SHP77 treated with DMSO at 0.1 percent for 48 hours (cell line): ENCODE results near the gene SIPA1L3.

ENCODE experiments used
- DNase-seq: peaks from one replicate; lab custom pipeline; 2025; lab: John Stamatoyannopoulos, UW

SIPA1L3 gene

DNA sequence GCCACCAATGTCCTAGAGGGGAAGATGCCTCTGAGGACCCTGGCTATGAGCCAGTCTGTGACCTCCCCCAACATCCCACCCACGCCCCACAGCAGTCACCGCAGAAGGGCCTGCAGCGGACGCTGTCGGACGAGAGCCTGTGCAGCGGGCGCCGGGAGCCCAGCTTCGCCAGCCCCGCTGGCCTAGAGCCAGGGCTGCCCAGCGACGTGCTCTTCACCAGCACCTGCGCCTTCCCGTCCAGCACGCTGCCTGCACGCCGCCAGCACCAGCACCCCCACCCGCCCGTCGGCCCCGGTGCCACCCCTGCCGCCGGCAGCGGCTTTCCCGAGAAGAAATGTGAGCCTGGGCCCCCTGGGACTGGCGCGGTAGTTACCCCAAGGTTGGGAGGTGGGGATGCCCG, 286.4 kb downstream of the SIPA1L3 start:
- peak; percentile 90 for DNase-seq

DNA sequence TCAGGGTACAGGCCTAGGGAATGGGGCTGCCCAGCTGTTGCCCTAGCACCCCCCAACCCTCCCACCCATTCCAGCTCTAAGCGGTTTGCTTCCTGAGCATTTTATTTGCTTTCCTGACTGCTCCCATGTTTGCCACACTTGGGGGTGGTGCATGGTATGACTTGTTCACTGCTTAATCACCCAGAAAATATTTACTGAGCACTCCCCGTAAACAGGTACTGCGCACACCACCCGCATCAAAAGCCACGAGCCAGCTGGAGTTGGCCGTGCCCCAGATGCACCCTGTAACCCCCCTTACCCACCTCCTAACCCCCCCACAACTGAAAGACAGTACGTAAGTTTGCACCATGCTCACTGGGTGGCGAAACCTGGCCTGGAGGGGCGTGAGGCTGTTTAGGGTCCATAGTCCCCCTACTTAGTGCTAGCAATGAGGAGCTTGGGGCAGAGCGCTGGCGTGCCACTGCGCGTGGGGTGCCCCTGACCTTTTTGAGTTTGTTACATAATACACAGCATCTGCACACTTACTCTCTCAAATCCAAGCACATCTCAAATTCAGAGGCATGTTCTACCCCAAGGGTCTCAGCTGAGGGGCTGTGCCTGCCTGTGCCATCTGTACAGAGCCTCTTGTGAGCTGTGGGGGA, 287.2 kb downstream of the SIPA1L3 start:
- DNase-seq: no peak

DNA sequence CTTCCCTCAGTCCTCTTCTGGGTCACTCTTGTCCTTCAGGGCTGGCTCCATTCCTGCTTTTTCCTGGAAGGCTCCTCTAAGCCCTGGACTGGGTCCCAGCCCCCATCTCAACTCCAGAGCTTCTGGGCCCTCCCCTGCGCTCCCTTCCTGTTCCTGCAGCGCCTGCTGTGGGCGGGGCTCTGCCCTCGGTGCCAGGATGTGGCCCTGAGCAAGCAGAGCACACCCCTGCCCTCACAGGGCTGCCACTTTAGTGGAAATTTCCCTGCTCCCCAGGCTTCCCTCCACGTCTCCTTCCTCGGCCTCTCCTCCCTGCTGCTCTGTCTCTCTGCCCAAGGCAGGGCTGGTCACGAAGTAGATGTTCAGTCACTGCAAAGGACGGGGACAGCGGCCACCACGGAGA, 288.2 kb downstream of the SIPA1L3 start:
- no peak for DNase-seq

DNA sequence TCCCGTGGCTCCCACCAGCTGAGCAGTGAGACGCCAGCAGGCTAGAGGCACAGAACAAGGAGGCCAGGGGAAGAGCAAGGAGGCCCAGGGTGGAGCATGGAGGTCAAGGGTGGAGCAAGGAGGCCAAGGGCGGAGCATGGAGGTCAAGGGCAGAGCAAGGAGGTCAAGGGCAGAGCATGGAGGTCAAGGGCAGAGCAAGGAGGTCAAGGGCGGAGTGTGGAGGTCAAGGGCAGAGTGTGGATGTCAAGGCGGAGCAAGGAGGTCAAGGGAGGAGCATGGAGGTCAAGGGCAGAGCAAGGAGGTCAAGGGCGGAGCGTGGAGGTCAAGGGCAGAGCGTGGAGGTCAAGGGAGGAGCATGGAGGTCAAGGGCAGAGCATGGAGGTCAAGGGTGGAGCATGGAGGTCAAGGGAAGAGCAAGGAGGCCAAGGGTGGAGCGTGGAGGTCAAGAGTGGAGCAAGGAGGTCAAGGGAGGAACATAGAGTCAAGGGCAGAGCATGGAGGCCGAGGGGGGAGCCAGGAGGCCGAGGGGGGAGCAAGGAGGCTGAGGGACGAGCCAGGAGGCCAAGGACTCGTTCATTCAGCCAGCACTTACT, 289.3 kb downstream of the SIPA1L3 start:
- DNase-seq: no peak

DNA sequence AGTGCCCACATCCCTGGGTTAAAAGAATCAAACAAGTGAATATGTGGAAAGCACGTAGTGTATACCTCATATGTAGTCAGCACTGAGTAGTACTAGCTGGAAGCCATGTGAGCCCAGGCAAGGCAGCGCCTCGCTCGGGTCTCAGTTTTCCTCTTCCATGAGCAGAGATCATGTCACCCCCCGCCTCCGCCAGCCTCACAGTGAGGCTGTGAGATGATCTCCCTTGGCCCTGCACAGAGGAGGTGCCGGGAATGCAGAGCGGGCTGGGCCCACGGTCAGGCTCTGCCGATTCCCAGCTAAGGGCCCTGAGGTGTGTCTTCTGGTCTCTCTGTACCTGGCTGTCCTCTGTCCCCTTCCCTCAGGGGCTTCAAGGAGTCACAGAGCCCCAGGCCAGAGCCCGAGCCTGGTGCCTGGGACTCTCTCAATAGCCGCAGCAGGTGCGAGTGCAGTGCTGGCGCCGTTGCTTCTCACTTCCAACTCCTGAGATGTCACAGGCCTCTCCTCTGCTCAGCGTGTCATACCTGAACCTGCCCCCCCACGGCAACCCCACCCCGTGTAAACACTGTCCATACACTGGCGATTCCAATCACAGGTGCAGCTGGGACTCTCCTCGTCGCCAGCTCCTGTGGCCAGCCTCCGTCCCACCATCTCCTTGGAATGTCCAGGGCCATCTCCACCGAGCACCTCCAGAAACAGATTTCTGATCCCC, 290.1 kb downstream of the SIPA1L3 start:
- no peak for DNase-seq

DNA sequence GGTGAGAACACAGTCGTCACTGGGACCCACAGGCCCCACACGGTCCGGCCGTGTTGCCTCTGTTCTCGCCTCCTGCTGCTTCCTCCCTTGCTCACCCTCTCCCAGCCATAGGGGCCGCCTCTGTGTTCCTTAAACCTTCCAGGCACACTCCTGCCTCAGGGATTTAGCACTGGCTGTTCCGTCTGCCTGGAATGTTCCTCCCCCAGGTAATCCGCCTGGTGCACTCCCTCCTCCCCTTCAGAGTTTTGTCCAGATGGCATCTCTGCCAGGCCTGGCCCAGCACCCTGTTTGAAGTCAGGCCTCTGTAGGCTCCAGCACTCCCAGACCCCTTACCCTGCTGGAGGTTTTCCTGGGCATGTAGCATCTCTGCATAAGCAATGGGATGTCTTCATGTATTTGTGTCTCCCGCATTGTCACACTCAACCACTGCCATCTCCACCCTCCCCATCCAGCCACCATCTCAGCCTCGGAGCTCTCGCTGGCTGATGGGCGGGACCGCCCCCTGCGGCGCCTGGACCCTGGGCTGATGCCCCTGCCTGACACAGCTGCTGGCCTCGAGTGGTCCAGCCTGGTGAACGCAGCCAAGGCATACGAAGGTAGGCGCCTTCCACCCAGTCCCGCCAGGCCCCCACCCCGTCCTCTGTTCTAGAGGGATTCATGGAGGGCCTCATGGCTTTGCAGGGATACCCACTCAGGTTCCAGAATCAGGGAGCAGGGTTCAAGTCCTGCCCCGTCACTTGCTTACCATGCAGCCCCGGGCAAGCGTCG, 291.1 kb downstream of the SIPA1L3 start:
- DNase-seq: no peak

DNA sequence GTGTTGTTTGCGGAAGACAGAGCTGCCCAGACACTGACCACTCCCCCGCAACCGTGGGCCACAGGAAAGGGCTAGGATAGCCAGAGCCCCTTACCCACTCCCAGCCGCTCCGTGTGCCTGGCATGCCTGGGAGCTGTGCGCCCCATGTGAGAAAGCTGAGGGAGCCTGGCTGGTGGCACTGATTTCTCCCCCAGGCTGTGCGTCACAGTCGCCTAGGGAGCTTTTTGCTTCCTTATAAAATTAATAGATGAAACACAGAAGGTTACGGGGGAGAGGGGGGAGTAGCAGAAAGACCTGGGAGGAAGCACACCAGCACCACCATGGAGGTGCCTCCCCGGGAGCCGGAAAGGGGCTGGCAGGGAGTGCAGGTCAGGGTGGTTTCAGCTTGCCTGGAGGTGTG, 292.3 kb downstream of the SIPA1L3 start:
- DNase-seq: no peak

DNA sequence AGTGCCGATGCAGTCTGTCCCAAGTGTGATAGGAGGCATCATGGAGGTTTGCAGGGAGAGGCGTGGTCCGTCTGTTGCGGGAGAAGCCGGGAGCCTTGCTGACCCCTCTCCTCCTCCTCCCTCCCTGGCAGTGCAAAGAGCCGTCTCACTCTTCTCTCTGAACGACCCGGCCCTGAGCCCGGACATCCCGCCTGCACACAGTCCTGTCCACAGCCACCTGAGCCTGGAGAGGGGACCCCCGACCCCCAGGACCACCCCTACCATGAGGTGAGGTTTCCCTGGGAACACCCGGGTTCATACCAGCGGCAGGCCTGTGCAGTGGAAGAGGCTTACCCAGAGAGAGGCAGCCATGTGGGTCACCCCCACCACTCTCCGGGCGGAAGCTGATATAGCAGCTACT, 294.7 kb downstream of the SIPA1L3 start:
- DNase-seq: no peak

DNA sequence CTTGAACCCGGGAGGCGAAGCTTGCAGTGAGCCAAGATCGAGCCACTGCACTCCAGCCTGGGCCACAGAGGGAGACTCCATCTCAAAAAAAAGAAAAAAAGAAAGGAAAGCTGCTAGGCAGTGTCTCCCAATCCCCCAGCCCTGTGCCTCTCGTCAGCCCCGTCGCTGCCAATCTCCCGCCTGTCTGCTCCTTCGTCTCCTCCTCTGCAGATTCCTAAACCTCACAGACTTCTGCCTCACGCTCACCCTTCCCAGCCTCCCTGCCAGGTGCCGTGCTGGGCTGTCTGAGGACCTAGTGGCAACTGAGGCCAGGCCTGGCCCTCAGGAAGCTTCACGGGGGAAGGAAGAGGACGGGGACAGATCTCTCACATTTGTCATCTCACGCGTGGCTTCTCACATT, 295.5 kb downstream of the SIPA1L3 start:
- DNase-seq: no peak

DNA sequence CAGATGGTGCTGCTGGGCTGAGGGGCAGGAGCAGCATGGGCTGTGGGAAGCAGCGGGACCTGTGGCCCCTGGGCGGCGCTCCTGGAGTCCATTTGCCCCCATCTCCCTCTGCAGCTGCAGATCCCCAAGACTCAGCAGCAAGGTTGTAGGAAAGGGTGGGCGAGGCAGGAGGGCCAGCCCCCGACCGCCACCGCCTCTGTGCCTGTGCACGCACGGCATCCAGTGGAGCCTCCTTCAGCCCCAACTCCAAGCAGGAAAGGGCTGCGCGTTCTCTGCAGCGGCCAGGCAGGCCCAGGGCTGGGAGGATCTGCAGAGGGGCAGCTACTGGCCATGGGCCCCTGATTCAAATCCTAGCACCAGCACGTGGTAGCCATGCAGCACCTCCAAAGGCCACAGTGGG, 296.2 kb downstream of the SIPA1L3 start:
- no peak for DNase-seq

DNA sequence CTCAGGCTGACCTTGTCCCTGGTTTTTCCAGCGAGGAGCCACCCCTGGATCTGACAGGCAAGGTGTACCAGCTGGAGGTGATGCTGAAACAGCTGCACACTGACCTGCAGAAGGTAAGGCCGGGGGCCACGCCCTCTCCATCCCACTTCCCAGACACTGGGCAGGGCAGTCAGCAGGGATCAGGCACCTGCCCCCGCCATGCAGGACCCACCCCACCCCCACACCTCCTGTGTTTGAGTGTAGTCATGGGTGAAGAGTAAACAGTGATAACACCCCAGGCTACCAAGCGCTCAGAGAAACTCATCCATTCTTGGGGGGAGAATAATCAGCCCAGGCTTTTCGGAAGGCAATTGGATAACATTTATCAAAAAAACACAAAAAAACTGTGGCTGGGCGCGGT, 297.1 kb downstream of the SIPA1L3 start:
- no peak for DNase-seq

DNA sequence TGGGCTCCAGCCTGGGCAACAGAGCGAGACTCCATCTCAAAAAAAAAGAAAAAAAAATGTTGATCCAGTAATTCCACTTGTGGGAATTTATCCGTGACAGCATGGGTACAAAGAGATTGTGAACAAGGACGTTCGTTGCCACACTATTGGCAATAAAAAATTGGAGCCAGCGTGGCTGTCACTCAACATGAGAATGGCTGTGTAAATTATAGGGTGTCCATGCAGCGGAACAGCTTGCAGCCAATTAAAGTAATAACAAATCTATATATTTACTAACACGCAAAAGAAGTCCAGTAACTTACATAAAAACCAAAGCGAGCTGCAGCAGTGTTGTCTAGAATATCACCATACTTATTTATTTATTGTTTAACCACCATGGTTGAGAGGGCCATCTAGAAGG, 297.7 kb downstream of the SIPA1L3 start:
- DNase-seq: no peak

DNA sequence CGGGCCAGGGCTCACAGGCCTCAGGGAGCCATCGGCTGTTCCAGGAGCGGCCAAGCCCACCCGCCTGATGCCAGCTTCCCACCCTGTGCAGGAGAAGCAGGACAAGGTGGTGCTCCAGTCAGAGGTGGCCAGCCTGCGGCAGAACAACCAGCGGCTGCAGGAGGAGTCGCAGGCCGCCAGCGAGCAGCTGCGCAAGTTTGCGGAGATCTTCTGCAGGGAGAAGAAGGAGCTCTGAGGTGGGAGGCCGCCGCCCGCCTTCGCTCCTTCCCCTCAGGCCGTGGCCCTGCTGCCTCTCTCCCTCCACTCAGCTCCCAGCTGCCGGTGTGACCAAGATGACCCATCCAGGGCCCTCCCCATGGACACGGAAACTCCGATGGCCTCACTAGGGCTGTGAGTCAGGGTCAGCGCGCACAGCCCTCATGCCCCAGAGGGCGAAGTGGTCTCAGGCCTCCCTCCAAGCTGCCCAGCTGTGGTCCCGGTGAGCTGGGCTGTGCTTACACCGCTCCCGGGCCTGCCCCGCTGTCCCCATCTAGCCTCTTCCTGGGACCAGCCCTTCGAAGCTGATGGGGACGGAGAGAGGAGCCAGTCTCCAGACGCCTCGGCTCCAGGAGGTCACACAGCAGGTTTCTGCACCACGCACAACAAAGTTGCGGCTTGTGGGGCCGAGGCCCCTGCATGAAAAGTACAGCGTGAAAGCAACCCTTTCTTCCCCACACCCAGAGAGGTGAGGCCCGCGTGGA, 299.2 kb downstream of the SIPA1L3 start:
- no peak for DNase-seq

DNA sequence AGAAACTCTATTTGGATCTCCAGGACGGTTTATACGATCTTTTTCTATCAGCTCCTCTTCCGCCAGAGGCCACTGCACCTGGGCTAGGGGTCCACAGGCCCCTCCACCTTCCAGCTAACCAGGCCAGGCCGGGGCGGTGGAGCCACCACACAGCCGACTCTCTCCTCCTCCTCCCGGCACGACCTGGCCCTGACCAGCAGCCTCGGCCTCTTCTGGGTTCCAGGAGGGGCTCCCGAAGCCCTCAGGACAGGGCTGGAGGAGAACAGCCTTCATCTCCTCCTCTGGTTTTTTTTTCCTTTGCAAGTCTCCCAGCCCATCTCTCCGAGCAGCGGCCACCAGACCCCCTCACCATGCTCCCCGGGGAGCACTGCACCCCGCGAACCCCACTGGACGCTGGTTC, 299.9 kb downstream of the SIPA1L3 start:
- no peak for DNase-seq

DNA sequence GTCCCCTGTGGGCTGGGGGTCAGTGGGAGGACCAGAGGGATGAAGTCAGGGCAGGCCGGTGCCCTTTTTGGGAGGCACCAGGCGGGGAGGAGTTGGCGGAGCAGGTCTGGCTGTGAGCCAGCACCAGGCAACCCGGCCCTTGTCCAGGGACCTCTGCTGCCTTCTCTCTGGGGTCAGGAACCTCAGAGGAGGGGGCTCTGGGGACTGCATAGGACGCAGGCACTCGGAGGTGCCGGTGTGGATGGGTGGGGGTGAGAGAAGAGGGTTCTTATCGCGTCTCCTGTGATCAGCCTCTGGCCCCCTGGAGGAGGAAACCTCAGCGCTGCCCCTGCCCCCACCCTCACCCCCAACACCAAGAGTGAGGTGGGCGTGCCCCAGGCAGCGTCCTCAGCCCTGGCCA, 300.5 kb downstream of the SIPA1L3 start:
- no peak for DNase-seq

DNA sequence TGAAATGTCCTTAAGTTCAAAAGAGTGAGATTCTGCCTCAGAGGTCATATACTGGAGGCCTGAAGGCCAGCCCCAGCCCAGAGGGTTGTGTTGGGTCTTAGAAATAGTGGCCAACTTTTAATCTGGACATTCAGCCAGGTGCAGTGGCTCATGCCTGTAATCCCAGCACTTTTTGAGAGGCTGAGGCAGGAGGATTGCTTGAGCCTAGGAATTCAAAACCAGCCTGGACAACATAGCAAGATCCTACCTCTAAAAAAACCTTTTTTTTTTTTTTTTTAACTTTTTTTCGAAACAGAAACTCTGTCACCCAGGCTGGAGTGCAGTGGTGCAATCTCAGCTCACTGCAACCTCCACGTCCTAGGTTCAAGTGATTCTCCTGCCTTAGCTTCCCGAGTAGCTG, 301.6 kb downstream of the SIPA1L3 start:
- no peak for DNase-seq

DNA sequence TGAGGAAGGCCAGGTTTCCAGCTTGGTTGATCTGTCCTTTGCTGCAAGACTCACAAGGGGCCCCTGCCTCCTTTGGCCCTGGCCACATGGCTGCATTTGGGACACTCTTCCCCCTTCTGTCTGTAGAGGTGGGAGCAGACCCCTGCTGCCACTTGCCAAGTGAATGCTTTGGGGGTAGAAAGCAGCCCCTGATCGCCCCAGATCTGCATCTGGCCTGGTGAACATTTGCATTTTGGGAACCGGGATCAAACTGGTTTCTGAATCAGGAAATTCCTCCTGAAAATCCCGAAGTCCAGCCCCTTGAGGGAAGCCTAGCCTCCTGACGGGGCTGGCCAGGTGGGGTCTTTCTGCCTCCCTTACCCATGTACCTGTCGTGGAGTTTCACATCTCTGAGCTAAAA, 302.1 kb downstream of the SIPA1L3 start:
- DNase-seq: no peak

DNA sequence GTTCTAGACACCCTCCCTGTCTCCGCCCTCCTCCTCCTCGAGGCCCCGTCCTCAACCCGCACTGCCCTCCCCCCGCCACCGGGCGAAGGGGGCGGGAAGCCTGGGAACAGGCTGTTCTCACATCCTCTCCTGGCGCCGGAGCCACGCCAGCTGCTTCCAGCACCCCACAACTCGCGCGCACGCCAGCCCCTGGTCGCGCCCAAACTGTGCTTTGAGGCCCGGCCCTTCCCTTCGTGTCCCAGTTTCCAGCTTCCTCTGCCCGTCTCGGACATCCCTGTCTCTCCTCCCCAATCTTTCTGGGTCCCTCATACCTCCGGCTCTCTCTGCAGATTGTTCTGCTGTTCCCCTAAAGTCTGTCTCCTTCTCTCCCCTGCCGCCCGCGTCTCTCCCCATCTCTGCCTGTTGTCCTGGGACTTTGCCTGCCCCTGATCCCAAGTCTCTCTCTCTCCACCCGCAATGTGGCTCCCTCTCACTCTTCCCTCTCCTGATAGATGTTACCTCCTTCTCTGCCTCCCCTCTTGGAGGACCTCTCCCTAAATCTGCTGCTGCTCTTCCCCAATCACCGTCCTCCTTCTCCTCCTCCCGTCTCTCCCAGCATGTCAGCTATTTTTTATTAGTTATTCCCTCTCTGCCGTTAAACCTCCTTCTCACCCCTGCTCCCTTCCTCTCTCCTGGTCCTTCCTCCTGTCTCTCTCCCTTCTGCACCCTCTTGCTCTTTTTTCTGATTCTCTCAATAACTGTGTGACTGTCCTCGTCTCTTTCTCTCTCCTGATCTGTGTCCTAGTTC, 302.9 kb downstream of the SIPA1L3 start:
- no peak for DNase-seq

DNA sequence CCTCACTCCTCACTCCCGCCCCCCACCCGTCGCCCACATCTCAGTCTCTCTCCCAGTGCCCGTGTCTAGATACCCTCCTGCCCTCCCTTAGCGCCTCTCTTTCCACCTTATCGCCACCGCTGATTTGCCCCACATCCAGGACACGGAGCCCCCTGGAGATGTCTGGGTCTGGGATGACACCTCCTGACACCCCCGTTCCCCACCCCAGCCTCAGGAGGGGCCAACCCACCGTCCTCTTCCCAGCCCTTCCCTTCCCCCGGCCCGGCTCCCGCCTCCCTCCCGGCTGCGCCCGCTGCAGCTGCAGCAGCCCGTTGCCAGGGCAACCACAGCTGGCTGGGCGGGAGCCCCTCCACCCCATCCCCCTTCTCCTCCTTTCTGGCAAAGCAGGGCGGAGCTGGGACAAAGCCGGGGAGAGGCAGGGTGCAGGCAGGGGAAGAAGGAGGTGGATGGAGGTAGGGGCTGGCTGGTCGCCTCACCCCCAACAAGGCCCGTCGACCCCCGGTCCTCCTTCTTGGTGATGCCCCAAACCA, 303.5 kb downstream of the SIPA1L3 start:
- DNase-seq: no peak

DNA sequence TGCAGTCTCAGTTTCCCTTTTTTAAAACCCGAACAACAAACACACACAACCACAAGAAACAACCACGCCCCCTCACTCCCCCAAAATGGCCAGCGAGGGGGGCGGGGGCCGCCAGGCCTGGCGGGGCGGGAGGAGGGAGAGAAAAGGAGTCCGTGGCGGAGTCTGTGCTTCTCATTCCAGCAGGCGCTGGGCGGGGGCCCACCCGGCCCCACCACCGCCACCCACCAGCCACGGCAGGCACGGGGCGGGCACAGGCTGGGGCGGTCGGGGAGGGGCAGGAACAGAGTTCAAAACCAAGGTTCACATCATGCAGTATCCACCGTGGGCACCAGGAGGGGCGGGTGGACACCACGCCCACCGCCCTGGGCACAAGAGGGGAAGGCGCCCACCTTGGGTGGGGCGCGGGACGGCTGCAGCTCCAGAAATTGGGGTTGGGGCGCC, 304.2 kb downstream of the SIPA1L3 start:
- no peak for DNase-seq

DNA sequence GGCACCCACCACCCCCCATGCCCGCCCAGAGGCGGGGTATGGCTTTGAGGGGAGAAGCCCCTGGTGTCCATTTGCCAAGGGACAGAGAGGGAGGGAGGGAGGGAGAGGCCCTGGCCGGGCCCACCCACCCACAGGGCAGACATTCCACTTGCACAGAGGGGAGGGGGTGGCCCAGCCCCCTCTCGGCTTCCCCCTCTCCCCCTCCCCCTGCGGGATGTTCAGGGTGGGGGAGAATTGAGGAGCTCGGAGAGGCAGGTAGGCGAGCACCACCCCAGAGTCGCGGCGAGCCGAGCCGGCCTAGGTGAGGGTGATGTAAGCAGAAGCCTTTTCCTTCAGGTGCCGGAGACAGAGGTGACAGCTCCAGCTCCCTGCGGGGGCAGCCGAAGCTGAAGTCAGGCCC, 304.8 kb downstream of the SIPA1L3 start:
- no peak for DNase-seq
